T-helper 2 cell treated with Interferon-gamma antibody and Interleukin-4, amounts not matched to agents 5 μg/mL and 100 μg/mL, for 36 hours (primary cell): ENCODE measurements around the gene ASIC2.

ENCODE experiments used
- DNase-seq: peaks from one replicate; pipeline ENCODE4 v3.0.0; 2021; ENCODE audit warnings: low spot score
- H3K27ac Mint-ChIP-seq: one replicate; pipeline ENCODE4 v1.8.0; 2021; ENCODE audit warnings: mild to moderate bottlenecking, mixed read lengths
- H3K27me3 Mint-ChIP-seq: one replicate; pipeline ENCODE4 v1.8.0; 2021; ENCODE audit warnings: low read depth, mixed read lengths
- H3K36me3 Mint-ChIP-seq: one replicate; pipeline ENCODE4 v1.8.0; 2021; ENCODE audit warnings: low read depth, mixed read lengths
- H3K4me1 Mint-ChIP-seq: one replicate; pipeline ENCODE4 v1.8.0; 2021; ENCODE audit warnings: low read depth, mixed read lengths
- H3K4me3 Mint-ChIP-seq: one replicate; pipeline ENCODE4 v1.8.0; 2022; ENCODE audit warnings: mild to moderate bottlenecking, moderate library complexity, mixed read lengths
- H3K9me3 Mint-ChIP-seq: one replicate; pipeline ENCODE4 v1.8.0; 2021; ENCODE audit warnings: mixed read lengths

The ASIC2 gene

GRCh38 chr17:33199571-33200510, 93.3 kb downstream of the ASIC2 start:
- Mint-ChIP-seq H3K36me3 (no peaks in the 10 kb centered on the region), H3K9me3 (no peaks in the 10 kb centered on the region)

GRCh38 chr17:33198954-33199353, 94.1 kb downstream of the ASIC2 start:
- no peaks in the 10 kb centered on the region for H3K4me1 Mint-ChIP-seq

More at GRCh38 chr17:33199571-33200510, 93.3 kb downstream of the ASIC2 start:
- no peak for DNase-seq
- H3K4me3 Mint-ChIP-seq: no peak overlapping the region
- H3K27me3 Mint-ChIP-seq: no peaks in the 10 kb centered on the region
- no peaks in the 10 kb centered on the region for H3K4me1 Mint-ChIP-seq
- no peak overlapping the region for H3K27ac Mint-ChIP-seq

GRCh38 chr17:33197342-33197741, 95.8 kb downstream of the ASIC2 start:
- Mint-ChIP-seq H3K27ac (no peak overlapping the region), H3K9me3 (no peaks in the 10 kb centered on the region), H3K4me1 (no peaks in the 10 kb centered on the region), H3K27me3 (peaks cover 4% of the 10 kb centered on the region), H3K4me3 (no peak overlapping the region), H3K36me3 (no peaks in the 10 kb centered on the region)
- DNase-seq: no peak

More at GRCh38 chr17:33198954-33199353, 94.1 kb downstream of the ASIC2 start:
- no peaks in the 10 kb centered on the region for H3K9me3 Mint-ChIP-seq
- no peak overlapping the region for H3K4me3 Mint-ChIP-seq
- no peak for DNase-seq
- no peaks in the 10 kb centered on the region for H3K36me3 Mint-ChIP-seq
- peaks cover 4% of the 10 kb centered on the region for H3K27me3 Mint-ChIP-seq
- H3K27ac Mint-ChIP-seq: no peak overlapping the region

- no peak for DNase-seq
- H3K4me3 Mint-ChIP-seq: no peak overlapping the region
- peaks cover 4% of the 10 kb centered on the region for H3K27me3 Mint-ChIP-seq
- H3K9me3 Mint-ChIP-seq: no peaks in the 10 kb centered on the region
- H3K4me1 Mint-ChIP-seq: no peaks in the 10 kb centered on the region
- H3K36me3 Mint-ChIP-seq: no peaks in the 10 kb centered on the region
- H3K27ac Mint-ChIP-seq: no peak overlapping the region
Measured at GRCh38 chr17:33196883-33197282, 96.2 kb downstream of the ASIC2 start.

- no peaks in the 10 kb centered on the region for H3K4me1 Mint-ChIP-seq
- H3K9me3 Mint-ChIP-seq: no peaks in the 10 kb centered on the region
- H3K27ac Mint-ChIP-seq: no peak overlapping the region
- DNase-seq: no peak
- peaks cover 23% of the 10 kb centered on the region for H3K27me3 Mint-ChIP-seq
- no peak overlapping the region for H3K4me3 Mint-ChIP-seq
- no peaks in the 10 kb centered on the region for H3K36me3 Mint-ChIP-seq
Measured at GRCh38 chr17:33192951-33193911, 99.9 kb downstream of the ASIC2 start.

GRCh38 chr17:33183487-33184026, 109.5 kb downstream of the ASIC2 start:
- H3K27me3 Mint-ChIP-seq: peaks cover 14% of the 10 kb centered on the region
- no peak for DNase-seq
- H3K36me3 Mint-ChIP-seq: no peaks in the 10 kb centered on the region
- H3K4me3 Mint-ChIP-seq: no peak overlapping the region
- no peak overlapping the region for H3K27ac Mint-ChIP-seq
- no peaks in the 10 kb centered on the region for H3K4me1 Mint-ChIP-seq
- H3K9me3 Mint-ChIP-seq: no peaks in the 10 kb centered on the region

GRCh38 chr17:33179151-33179550, 113.9 kb downstream of the ASIC2 start:
- no peak overlapping the region for H3K4me3 Mint-ChIP-seq
- no peak for DNase-seq
- peaks cover 10% of the 10 kb centered on the region for H3K27me3 Mint-ChIP-seq
- H3K36me3 Mint-ChIP-seq: no peaks in the 10 kb centered on the region
- H3K4me1 Mint-ChIP-seq: no peaks in the 10 kb centered on the region
- no peak overlapping the region for H3K27ac Mint-ChIP-seq
- H3K9me3 Mint-ChIP-seq: no peaks in the 10 kb centered on the region

- Mint-ChIP-seq H3K36me3 (no peaks in the 10 kb centered on the region), H3K27ac (no peak overlapping the region), H3K4me3 (no peak overlapping the region), H3K27me3 (peaks cover 10% of the 10 kb centered on the region), H3K9me3 (no peaks in the 10 kb centered on the region), H3K4me1 (no peaks in the 10 kb centered on the region)
- no peak for DNase-seq
Measured at GRCh38 chr17:33178681-33179080, 114.4 kb downstream of the ASIC2 start.

GRCh38 chr17:33175562-33175961, 117.5 kb downstream of the ASIC2 start:
- no peaks in the 10 kb centered on the region for H3K36me3 Mint-ChIP-seq
- H3K4me1 Mint-ChIP-seq: no peaks in the 10 kb centered on the region
- no peak for DNase-seq
- H3K27ac Mint-ChIP-seq: no peak overlapping the region
- H3K4me3 Mint-ChIP-seq: no peak overlapping the region
- no peaks in the 10 kb centered on the region for H3K9me3 Mint-ChIP-seq
- H3K27me3 Mint-ChIP-seq: no peaks in the 10 kb centered on the region

- no peak overlapping the region for H3K4me3 Mint-ChIP-seq
- H3K27me3 Mint-ChIP-seq: no peaks in the 10 kb centered on the region
- H3K36me3 Mint-ChIP-seq: no peaks in the 10 kb centered on the region
- DNase-seq: no peak
- no peaks in the 10 kb centered on the region for H3K9me3 Mint-ChIP-seq
- H3K27ac Mint-ChIP-seq: no peak overlapping the region
- no peaks in the 10 kb centered on the region for H3K4me1 Mint-ChIP-seq
Measured at GRCh38 chr17:33171931-33172330, 121.2 kb downstream of the ASIC2 start.

GRCh38 chr17:33169580-33170285, 123.4 kb downstream of the ASIC2 start:
- Mint-ChIP-seq H3K4me1 (no peaks in the 10 kb centered on the region), H3K27ac (no peak overlapping the region), H3K36me3 (no peaks in the 10 kb centered on the region), H3K9me3 (no peaks in the 10 kb centered on the region), H3K4me3 (no peak overlapping the region), H3K27me3 (no peaks in the 10 kb centered on the region)
- no peak for DNase-seq

GRCh38 chr17:33167736-33168135, 125.4 kb downstream of the ASIC2 start:
- H3K9me3 Mint-ChIP-seq: no peaks in the 10 kb centered on the region
- no peaks in the 10 kb centered on the region for H3K36me3 Mint-ChIP-seq
- H3K4me1 Mint-ChIP-seq: no peaks in the 10 kb centered on the region
- no peak overlapping the region for H3K4me3 Mint-ChIP-seq
- no peak for DNase-seq
- H3K27me3 Mint-ChIP-seq: no peaks in the 10 kb centered on the region
- H3K27ac Mint-ChIP-seq: no peak overlapping the region

- Mint-ChIP-seq H3K27ac (no peak overlapping the region), H3K4me1 (no peaks in the 10 kb centered on the region)
- no peak for DNase-seq
Measured at GRCh38 chr17:33166472-33166871, 126.6 kb downstream of the ASIC2 start.

More at GRCh38 chr17:33166472-33166871, 126.6 kb downstream of the ASIC2 start:
- Mint-ChIP-seq H3K27me3 (no peaks in the 10 kb centered on the region), H3K4me3 (no peak overlapping the region), H3K9me3 (no peaks in the 10 kb centered on the region), H3K36me3 (no peaks in the 10 kb centered on the region)
